Measurements from ENCODE around the gene SPAG16.

DNA sequence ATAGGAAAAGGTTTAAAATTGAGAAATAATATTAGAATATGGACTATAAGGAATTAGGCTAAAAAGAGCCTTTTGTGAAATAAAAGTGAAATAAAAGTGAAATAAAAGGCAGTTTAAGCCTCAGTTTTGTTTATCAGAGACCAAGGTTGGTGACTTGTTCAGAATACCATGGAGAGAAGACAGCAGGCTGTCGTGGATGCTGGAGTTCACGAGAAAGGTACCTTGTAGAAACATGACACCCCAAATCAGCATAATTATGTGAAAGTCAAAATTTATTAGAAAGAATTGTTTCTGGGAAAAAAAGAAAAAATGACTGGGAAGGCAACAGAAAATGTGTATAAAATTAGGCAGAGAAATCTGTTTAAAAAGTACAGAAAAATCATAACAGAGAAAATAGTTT is 46.5 kb upstream of the SPAG16 start:
- TF ChIP-seq, protein P1, sequence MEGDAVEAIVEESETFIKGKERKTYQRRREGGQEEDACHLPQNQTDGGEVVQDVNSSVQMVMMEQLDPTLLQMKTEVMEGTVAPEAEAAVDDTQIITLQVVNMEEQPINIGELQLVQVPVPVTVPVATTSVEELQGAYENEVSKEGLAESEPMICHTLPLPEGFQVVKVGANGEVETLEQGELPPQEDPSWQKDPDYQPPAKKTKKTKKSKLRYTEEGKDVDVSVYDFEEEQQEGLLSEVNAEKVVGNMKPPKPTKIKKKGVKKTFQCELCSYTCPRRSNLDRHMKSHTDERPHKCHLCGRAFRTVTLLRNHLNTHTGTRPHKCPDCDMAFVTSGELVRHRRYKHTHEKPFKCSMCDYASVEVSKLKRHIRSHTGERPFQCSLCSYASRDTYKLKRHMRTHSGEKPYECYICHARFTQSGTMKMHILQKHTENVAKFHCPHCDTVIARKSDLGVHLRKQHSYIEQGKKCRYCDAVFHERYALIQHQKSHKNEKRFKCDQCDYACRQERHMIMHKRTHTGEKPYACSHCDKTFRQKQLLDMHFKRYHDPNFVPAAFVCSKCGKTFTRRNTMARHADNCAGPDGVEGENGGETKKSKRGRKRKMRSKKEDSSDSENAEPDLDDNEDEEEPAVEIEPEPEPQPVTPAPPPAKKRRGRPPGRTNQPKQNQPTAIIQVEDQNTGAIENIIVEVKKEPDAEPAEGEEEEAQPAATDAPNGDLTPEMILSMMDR (IDR thresholded peaks at IDR 0.05; ENCODE audit: low read depth, low read length): no peak
- no peak for TF ChIP-seq POLR2A (IDR thresholded peaks at IDR 0.05; ENCODE audit: extremely low read depth, insufficient read length)
- TF ChIP-seq, protein P2, sequence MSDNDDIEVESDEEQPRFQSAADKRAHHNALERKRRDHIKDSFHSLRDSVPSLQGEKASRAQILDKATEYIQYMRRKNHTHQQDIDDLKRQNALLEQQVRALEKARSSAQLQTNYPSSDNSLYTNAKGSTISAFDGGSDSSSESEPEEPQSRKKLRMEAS (IDR thresholded peaks at IDR 0.05; ENCODE audit: low read depth, low read length): no peak

Measured in NB4 (cell line).